ENCODE results near the gene MAGEL2.

The MAGEL2 gene

GRCh38 chr15:23686466-23687142, 38.9 kb upstream of the MAGEL2 start:
- in situ Hi-C loops (cut with MboI; ENCODE audit: low pct_unique_long_range_greater_than_20kb, low sequenced_read_pairs, unreplicated experiment) = no loop called here

GRCh38 chr15:23671481-23671880, 23.8 kb upstream of the MAGEL2 start:
- DNase-seq (ENCODE audit: low spot score) = no peak
- TF ChIP-seq CTCF (IDR thresholded peaks at IDR 0.05; ENCODE audit: extremely low read depth, insufficient read depth, missing control alignments) = no peak
- in situ Hi-C loops (cut with MboI; ENCODE audit: low pct_unique_long_range_greater_than_20kb, low sequenced_read_pairs, unreplicated experiment) = no loop called here

More at GRCh38 chr15:23686466-23687142, 38.9 kb upstream of the MAGEL2 start:
- DNase-seq (ENCODE audit: low spot score) = no peak
- no peak for TF ChIP-seq CTCF (IDR thresholded peaks at IDR 0.05; ENCODE audit: extremely low read depth, insufficient read depth, missing control alignments)

- no peak for DNase-seq (ENCODE audit: low spot score)
- TF ChIP-seq CTCF (IDR thresholded peaks at IDR 0.05; ENCODE audit: extremely low read depth, insufficient read depth, missing control alignments) = no peak
- in situ Hi-C loops (cut with MboI; ENCODE audit: low pct_unique_long_range_greater_than_20kb, low sequenced_read_pairs, unreplicated experiment) = no loop called here
Observed at GRCh38 chr15:23670970-23671369, 23.3 kb upstream of the MAGEL2 start.

GRCh38 chr15:23663232-23663631, 15.6 kb upstream of the MAGEL2 start:
- no peak for TF ChIP-seq CTCF (IDR thresholded peaks at IDR 0.05; ENCODE audit: extremely low read depth, insufficient read depth, missing control alignments)

GRCh38 chr15:23648920-23649515, 1.4 kb upstream of the MAGEL2 start:
- DNase-seq (ENCODE audit: low spot score) = no peak
- TF ChIP-seq CTCF (IDR thresholded peaks at IDR 0.05; ENCODE audit: extremely low read depth, insufficient read depth, missing control alignments) = peak; percentile 6
- in situ Hi-C loops (cut with MboI; ENCODE audit: low pct_unique_long_range_greater_than_20kb, low sequenced_read_pairs, unreplicated experiment) = no loop called here

More at GRCh38 chr15:23663232-23663631, 15.6 kb upstream of the MAGEL2 start:
- no peak for DNase-seq (ENCODE audit: low spot score)
- in situ Hi-C loops (cut with MboI; ENCODE audit: low pct_unique_long_range_greater_than_20kb, low sequenced_read_pairs, unreplicated experiment) = no loop called here

- no peak for TF ChIP-seq CTCF (IDR thresholded peaks at IDR 0.05; ENCODE audit: extremely low read depth, insufficient read depth, missing control alignments)
- DNase-seq (ENCODE audit: low spot score) = no peak
- in situ Hi-C loops (cut with MboI; ENCODE audit: low pct_unique_long_range_greater_than_20kb, low sequenced_read_pairs, unreplicated experiment) = no loop called here
Observed at GRCh38 chr15:23647001-23647295, 719 bp downstream of the MAGEL2 start.
